Osteoblast (primary cell): ENCODE results near the gene ACSM5. TPM values are rescaled to one million over a fixed set of nuclear protein-coding genes. Genes with fewer than 3 reads are reported as not detected.

Experiments
- DNase-seq: peaks from one replicate; pipeline ENCODE4 v3.0.0; 2011; ENCODE audit warnings: low spot score, mixed read lengths; ENCODE audit not compliant: insufficient read length; ENCODE audit errors: missing footprints
- H2AFZ ChIP-seq: 2 replicates; pipeline ENCODE4 v1.6.0; 2011; ENCODE audit warnings: mild to moderate bottlenecking, low read length
- H3K27ac ChIP-seq: 2 replicates; pipeline ENCODE4 v1.5.1; 2011; ENCODE audit warnings: mild to moderate bottlenecking, low read depth, low read length, moderate library complexity
- H3K27me3 ChIP-seq: 2 replicates; pipeline ENCODE4 v1.6.0; 2012; ENCODE audit warnings: mild to moderate bottlenecking, control low read depth, inconsistent platforms, low read length, moderate library complexity; ENCODE audit not compliant: insufficient read depth
- H3K36me3 ChIP-seq: 2 replicates; pipeline ENCODE4 v1.5.1; 2011; ENCODE audit warnings: mild to moderate bottlenecking, low read length, control low read depth, moderate library complexity; ENCODE audit not compliant: insufficient read depth
- H3K4me1 ChIP-seq: 2 replicates; pipeline ENCODE4 v1.5.1; 2011; ENCODE audit warnings: mild to moderate bottlenecking, low read length, control low read depth, moderate library complexity; ENCODE audit not compliant: insufficient read depth
- H3K4me2 ChIP-seq: 2 replicates; pipeline ENCODE4 v1.6.0; 2011; ENCODE audit warnings: mild to moderate bottlenecking, low read length; ENCODE audit not compliant: insufficient read depth
- H3K4me3 ChIP-seq: fragments of 200-600 bp; sonication (generic); 3 replicates; pipeline ENCODE4 v1.5.1; 2012; ENCODE audit warnings: mild to moderate bottlenecking, low read length, inconsistent platforms; ENCODE audit not compliant: insufficient read depth
- H3K79me2 ChIP-seq: 2 replicates; pipeline ENCODE4 v1.6.0; 2012; ENCODE audit warnings: mild to moderate bottlenecking, low read length, control low read depth, inconsistent platforms; ENCODE audit not compliant: insufficient read depth
- H3K9me3 ChIP-seq: 2 replicates; pipeline ENCODE4 v1.5.1; 2011; ENCODE audit warnings: low read depth, low read length, control low read depth
- H4K20me1 ChIP-seq: 2 replicates; pipeline ENCODE4 v1.6.0; 2012; ENCODE audit warnings: mild to moderate bottlenecking, low read length, control low read depth; ENCODE audit not compliant: insufficient read depth
- CTCF ChIP-seq: IDR thresholded peaks from 2 replicates; pipeline ENCODE4 v1.5.1; 2011; ENCODE audit warnings: mild to moderate bottlenecking, low read depth, low read length, moderate library complexity; ENCODE audit errors: extremely low read depth
- total RNA-seq: library from RNA; depleted of rRNA; stranded (reverse); fragments of >200 nt; gene quantifications from 2 replicates; pipeline ENCODE4 v1.2.3, GENCODE V29; 2012

The ACSM5 gene
- 11.9 and 14.4 TPM in 2 replicates for total RNA-seq

- no peak for DNase-seq
- H3K27ac ChIP-seq = no peak within 1 kb of the TSS
- no peaks in the 10 kb centered on the region for H3K27me3 ChIP-seq
- no peaks in the 10 kb centered on the region for H3K4me1 ChIP-seq
- H2AFZ ChIP-seq = no peak within 1 kb of the TSS
- no peak for TF ChIP-seq CTCF
- no peak within 1 kb of the TSS for H3K4me3 ChIP-seq
- H3K36me3 ChIP-seq = no peaks in the 10 kb centered on the region
- no peaks in the 10 kb centered on the region for H3K9me3 ChIP-seq
- H3K4me2 ChIP-seq = no peak within 1 kb of the TSS
- no peaks in the 10 kb centered on the region for H3K79me2 ChIP-seq
- H4K20me1 ChIP-seq = no peaks in the 10 kb centered on the region
These were observed at the start of gene ACSM5 for GRCh38 chr16:20409398-20410120. ACSM5 (plus strand) TSS chr16:20409534; CDS start chr16:20411485, 1,951 bp downstream.

- Histone ChIP-seq H3K36me3 (no peaks in the 10 kb centered on the region), H3K27ac (no peak overlapping the region), H3K27me3 (no peaks in the 10 kb centered on the region), H3K79me2 (no peaks in the 10 kb centered on the region), H3K9me3 (no peaks in the 10 kb centered on the region), H3K4me2 (no peak overlapping the region), H3K4me1 (no peaks in the 10 kb centered on the region), H4K20me1 (no peaks in the 10 kb centered on the region), H3K4me3 (no peak overlapping the region), H2AFZ (no peak overlapping the region)
- no peak for TF ChIP-seq CTCF
- no peak for DNase-seq
These were observed 49.3 kb upstream of the ACSM5 start for GRCh38 chr16:20359997-20360396.

GRCh38 chr16:20363191-20363590, 46.1 kb upstream of the ACSM5 start:
- no peak for DNase-seq
- Histone ChIP-seq H3K36me3 (no peaks in the 10 kb centered on the region), H3K27me3 (no peaks in the 10 kb centered on the region), H4K20me1 (no peaks in the 10 kb centered on the region), H3K4me2 (no peak overlapping the region), H3K27ac (no peak overlapping the region), H3K4me1 (no peaks in the 10 kb centered on the region), H2AFZ (no peak overlapping the region), H3K4me3 (no peak overlapping the region), H3K79me2 (no peaks in the 10 kb centered on the region), H3K9me3 (no peaks in the 10 kb centered on the region)
- no peak for TF ChIP-seq CTCF

- H2AFZ ChIP-seq = no peak overlapping the region
- TF ChIP-seq CTCF = no peak
- H3K36me3 ChIP-seq = no peaks in the 10 kb centered on the region
- no peak for DNase-seq
- H3K4me1 ChIP-seq = no peaks in the 10 kb centered on the region
- H3K27me3 ChIP-seq = no peaks in the 10 kb centered on the region
- H3K4me2 ChIP-seq = no peak overlapping the region
- no peaks in the 10 kb centered on the region for H3K9me3 ChIP-seq
- H4K20me1 ChIP-seq = no peaks in the 10 kb centered on the region
- no peak overlapping the region for H3K4me3 ChIP-seq
- no peak overlapping the region for H3K27ac ChIP-seq
- no peaks in the 10 kb centered on the region for H3K79me2 ChIP-seq
These were observed 45.3 kb upstream of the ACSM5 start for GRCh38 chr16:20364051-20364450.
